Central memory CD8-positive, alpha-beta T cell (primary cell): ENCODE data around the gene LINGO1.

ENCODE experiments used
- ATAC-seq: fragments of 150-1000 bp; cut with Tn5 transposase; replicated peaks from 2 replicates; pipeline ENCODE4 v1.10.0; 2022; ENCODE audit warnings: mild to moderate bottlenecking, moderate FRiP score, moderate number of reproducible peaks; ENCODE audit not compliant: poor library complexity, severe bottlenecking; ENCODE audit errors: extremely low read depth
- DNase-seq, 2 donors: peaks; one replicate each; pipeline ENCODE4 v3.0.0; 2021; ENCODE audit warnings: low spot score in 2 of 2
- H3K27ac Mint-ChIP-seq: one replicate; pipeline ENCODE4 v1.8.0; 2022; ENCODE audit warnings: low read depth, mild to moderate bottlenecking, moderate library complexity, mixed read lengths
- H3K27me3 Mint-ChIP-seq: one replicate; pipeline ENCODE4 v1.8.0; 2022; ENCODE audit warnings: mixed read lengths
- H3K36me3 Mint-ChIP-seq: one replicate; pipeline ENCODE4 v1.8.0; 2022; ENCODE audit warnings: mild to moderate bottlenecking, moderate library complexity, mixed read lengths; ENCODE audit not compliant: insufficient read depth
- H3K4me1 Mint-ChIP-seq: one replicate; pipeline ENCODE4 v1.8.0; 2022; ENCODE audit warnings: mixed read lengths
- H3K4me3 Mint-ChIP-seq: one replicate; pipeline ENCODE4 v1.8.0; 2022; ENCODE audit warnings: mild to moderate bottlenecking, moderate library complexity, mixed read lengths
- H3K9me3 Mint-ChIP-seq: one replicate; pipeline ENCODE4 v1.8.0; 2022; ENCODE audit warnings: mixed read lengths

Gene LINGO1, protein sequence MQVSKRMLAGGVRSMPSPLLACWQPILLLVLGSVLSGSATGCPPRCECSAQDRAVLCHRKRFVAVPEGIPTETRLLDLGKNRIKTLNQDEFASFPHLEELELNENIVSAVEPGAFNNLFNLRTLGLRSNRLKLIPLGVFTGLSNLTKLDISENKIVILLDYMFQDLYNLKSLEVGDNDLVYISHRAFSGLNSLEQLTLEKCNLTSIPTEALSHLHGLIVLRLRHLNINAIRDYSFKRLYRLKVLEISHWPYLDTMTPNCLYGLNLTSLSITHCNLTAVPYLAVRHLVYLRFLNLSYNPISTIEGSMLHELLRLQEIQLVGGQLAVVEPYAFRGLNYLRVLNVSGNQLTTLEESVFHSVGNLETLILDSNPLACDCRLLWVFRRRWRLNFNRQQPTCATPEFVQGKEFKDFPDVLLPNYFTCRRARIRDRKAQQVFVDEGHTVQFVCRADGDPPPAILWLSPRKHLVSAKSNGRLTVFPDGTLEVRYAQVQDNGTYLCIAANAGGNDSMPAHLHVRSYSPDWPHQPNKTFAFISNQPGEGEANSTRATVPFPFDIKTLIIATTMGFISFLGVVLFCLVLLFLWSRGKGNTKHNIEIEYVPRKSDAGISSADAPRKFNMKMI

DNA sequence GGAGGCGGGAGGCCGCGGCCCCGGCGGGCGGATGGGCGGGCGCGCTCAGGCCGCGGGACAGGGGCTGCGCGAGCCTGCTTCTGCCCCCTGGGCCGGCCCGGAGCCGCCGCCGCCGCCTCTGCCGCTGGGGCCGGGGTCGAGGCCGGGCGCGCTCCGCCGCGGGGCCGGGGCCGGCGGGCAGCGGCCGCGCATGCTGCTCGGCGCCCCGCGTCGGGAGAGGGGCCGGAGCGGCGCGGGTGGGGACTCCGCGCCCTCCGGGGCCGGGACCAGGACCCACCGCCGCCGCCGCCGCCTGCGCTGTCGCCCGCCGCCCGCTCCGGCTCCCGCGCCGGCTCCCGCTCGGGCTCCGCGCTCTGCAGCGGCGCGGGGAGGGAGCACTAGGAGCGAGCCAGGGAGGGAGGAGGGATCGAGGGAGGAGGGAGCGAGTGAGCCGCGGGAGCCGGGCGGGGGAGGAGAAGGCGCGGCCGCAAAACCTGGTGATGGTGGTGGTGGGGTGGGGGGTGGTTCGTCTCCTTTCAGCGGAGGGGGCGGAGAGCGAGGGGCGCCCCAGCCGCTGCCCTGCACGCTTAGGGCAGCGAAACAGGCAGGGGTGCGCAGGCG lies at the start of gene LINGO1:
TSS of gene LINGO1 (minus strand) at position 379 of the 600 bp plus-strand sequence. CDS start 597 bp downstream, outside the sequence.
- ATAC-seq (no peak), DNase-seq (no peak)
- H3K27me3 Mint-ChIP-seq = peaks cover 59% of the 10 kb centered on the region
- peak within 1 kb of the TSS; percentile 64 for H3K4me3 Mint-ChIP-seq
- no peak within 1 kb of the TSS for H3K27ac Mint-ChIP-seq
- H3K9me3 Mint-ChIP-seq = no peaks in the 10 kb centered on the region
- H3K36me3 Mint-ChIP-seq = peaks cover 5% of the 10 kb centered on the region
- peaks cover 12% of the 10 kb centered on the region for H3K4me1 Mint-ChIP-seq

GRCh38 chr15:77681362-77681761 lies 48.6 kb upstream of the LINGO1 start:
- peaks cover 69% of the 10 kb centered on the region for H3K27me3 Mint-ChIP-seq
- DNase-seq (no peak), ATAC-seq (no peak)
- no peak overlapping the region for H3K27ac Mint-ChIP-seq
- H3K9me3 Mint-ChIP-seq = no peaks in the 10 kb centered on the region
- H3K4me1 Mint-ChIP-seq = no peaks in the 10 kb centered on the region
- no peak overlapping the region for H3K4me3 Mint-ChIP-seq
- H3K36me3 Mint-ChIP-seq = no peaks in the 10 kb centered on the region

GRCh38 chr15:77676569-77677375 lies 44.1 kb upstream of the LINGO1 start:
- Mint-ChIP-seq H3K27me3 (peaks cover 40% of the 10 kb centered on the region), H3K36me3 (no peaks in the 10 kb centered on the region), H3K27ac (no peak overlapping the region), H3K9me3 (no peaks in the 10 kb centered on the region), H3K4me1 (no peaks in the 10 kb centered on the region), H3K4me3 (no peak overlapping the region)
- DNase-seq (no peak), ATAC-seq (no peak)

DNA sequence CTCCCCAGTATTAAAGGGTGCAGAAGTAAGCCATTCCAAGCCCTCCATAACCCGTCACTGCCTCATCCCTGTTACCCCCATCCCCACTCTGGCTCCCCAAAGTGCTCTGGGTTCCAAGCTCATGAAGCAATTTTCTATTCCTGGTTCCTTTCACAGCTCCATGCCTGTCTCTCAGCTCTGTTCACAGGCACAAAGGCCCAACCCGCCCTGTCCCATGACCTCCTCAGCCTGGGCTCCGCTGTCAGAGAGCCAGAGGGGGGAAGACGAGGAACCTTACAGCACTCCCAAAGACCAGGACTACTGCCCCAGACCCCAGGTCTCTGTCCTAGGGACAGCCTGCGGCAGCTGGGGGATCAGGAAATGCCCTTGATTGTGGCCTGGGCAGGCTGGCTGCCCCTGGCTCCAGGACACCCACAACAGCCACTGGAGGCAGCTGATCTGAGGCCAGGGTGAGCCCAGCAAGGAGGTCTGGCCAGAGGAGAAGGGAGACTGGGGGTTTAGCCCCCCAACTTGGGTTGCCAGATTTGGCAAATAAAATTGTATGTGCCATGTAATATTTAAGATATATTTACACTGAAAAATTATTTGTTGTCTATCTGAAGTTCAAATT lies 43.2 kb upstream of the LINGO1 start:
- Mint-ChIP-seq H3K36me3 (no peaks in the 10 kb centered on the region), H3K27me3 (peaks cover 35% of the 10 kb centered on the region), H3K4me1 (no peaks in the 10 kb centered on the region), H3K27ac (no peak overlapping the region), H3K4me3 (no peak overlapping the region), H3K9me3 (no peaks in the 10 kb centered on the region)
- DNase-seq (no peak), ATAC-seq (no peak)

DNA sequence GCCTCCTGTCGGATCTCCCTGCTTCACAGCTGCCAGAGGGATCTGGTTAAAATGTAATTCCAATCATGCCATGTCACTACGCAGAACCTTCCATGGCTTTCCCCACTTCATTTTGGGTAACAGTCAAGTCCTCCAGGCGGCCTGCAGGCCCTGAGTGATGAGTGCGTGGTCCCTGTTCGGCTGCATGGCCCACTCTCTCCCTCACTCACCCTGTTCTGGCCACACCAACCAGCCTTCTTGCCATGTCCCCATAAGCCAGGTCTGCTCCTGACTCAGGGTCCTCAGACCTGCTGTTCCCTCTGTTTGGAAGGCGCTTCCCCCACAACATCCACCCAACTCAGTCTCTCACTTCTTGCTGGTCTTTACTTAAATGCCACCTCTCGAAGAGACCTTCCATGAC lies 41.6 kb upstream of the LINGO1 start:
- no peak overlapping the region for H3K4me3 Mint-ChIP-seq
- DNase-seq (no peak), ATAC-seq (no peak)
- H3K4me1 Mint-ChIP-seq = no peaks in the 10 kb centered on the region
- no peaks in the 10 kb centered on the region for H3K9me3 Mint-ChIP-seq
- H3K36me3 Mint-ChIP-seq = no peaks in the 10 kb centered on the region
- no peak overlapping the region for H3K27ac Mint-ChIP-seq
- peaks cover 34% of the 10 kb centered on the region for H3K27me3 Mint-ChIP-seq

DNA sequence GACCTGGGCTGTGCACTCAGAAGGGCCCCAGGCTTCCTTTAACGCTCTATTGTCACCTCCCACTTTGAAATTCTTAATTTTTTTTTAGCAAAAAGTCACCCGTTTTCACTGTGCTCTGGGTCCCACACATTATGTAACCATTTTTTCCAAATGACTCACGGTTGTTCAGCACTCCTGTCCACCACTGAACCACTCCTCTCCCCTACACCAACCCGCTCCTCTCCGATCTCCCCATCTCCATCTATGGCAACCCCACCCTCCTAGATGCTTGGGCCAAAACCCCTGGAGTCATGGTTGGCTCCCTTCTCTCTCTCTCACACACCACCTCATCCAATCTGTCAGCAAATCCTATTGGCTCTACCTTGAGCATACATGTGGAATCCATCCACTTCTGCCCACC lies 41.2 kb upstream of the LINGO1 start:
- no peaks in the 10 kb centered on the region for H3K9me3 Mint-ChIP-seq

GRCh38 chr15:77672135-77672534 lies 39.4 kb upstream of the LINGO1 start:
- Mint-ChIP-seq H3K4me3 (no peak overlapping the region), H3K27ac (no peak overlapping the region), H3K36me3 (no peaks in the 10 kb centered on the region), H3K4me1 (no peaks in the 10 kb centered on the region), H3K9me3 (no peaks in the 10 kb centered on the region), H3K27me3 (peaks cover 37% of the 10 kb centered on the region)
- ATAC-seq (no peak), DNase-seq (no peak)

More for the DNA sequence above, 41.2 kb upstream of the LINGO1 start:
- ATAC-seq = no peak
- no peak overlapping the region for H3K27ac Mint-ChIP-seq
- no peak for DNase-seq
- H3K36me3 Mint-ChIP-seq = no peaks in the 10 kb centered on the region
- H3K27me3 Mint-ChIP-seq = peaks cover 36% of the 10 kb centered on the region
- H3K4me1 Mint-ChIP-seq = no peaks in the 10 kb centered on the region
- H3K4me3 Mint-ChIP-seq = no peak overlapping the region

DNA sequence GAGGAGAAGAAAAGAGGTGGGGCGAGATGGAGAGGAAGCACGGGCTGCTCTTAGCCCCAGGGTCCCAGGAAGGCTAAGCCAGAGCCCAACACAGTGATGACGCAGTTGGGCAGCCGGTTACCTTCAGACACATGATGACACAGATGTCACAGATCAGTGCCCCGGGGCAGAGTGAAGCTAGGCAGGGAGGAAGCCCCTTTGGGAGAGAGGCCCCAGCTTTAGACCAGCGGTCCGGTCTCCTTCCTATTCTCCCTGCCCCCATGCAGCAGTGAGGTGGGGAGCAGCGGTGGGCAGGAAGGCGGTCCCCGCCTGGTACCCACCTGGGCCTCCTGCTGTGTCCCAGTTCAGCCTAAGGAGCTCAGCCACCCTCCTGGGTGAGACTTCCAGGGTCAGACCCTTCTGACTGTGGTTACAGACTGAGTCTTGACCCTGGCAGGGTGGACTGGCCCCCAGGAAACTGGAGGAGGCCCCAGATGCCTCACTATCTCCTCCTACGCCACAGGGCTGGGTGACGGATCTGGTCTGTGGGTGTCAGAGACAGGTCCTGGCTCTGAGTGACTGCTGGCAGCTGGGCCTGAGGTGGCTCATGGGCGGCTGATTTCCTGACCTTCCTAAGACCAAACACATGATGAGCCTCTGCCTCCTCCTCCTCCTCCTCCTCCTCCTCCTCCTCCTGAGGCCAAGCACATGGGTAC lies 38.8 kb upstream of the LINGO1 start:
- no peak overlapping the region for H3K27ac Mint-ChIP-seq
- H3K36me3 Mint-ChIP-seq = no peaks in the 10 kb centered on the region
- H3K27me3 Mint-ChIP-seq = peaks cover 40% of the 10 kb centered on the region
- DNase-seq (no peak), ATAC-seq (no peak)
- H3K4me1 Mint-ChIP-seq = no peaks in the 10 kb centered on the region
- H3K4me3 Mint-ChIP-seq = no peak overlapping the region
- H3K9me3 Mint-ChIP-seq = no peaks in the 10 kb centered on the region

DNA sequence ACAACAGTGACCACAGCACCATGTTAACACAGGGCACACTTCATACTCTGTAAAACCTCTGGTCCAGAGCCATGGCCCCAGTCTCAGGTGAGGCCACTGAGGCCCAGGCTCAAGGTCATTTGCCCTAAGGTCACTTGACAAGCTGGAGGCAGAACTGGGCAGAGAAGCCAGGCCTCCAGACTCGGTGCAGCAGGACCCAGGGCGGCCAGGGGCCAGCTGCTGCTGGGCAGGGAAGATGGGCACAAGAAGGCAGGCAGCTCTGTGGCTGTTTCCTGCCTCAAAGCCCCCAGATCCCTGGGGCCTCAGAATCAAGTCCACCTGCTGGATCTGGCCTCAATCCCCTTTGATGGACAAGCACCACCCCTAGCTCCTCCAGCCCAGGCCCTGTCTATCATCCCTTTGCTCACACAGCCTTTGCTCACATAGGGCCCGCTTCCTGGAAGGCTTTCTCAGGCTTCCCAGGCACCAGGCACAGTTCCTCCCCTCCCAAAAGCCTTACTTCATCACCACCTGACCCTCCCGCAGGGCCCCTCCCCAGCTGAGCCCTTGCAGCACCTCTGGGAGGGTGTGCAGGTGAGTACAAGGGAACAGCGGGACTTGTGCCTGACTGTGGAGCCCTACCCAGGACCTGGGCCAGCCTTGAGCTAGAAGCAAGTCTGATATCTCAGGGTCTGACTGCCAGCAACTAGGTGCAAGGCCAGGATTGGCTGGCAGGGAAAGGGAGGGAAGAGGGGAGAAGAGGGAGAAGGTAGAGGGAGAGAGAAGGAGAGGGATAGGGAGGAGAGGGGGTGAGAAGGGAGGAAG lies 38.0 kb upstream of the LINGO1 start:
- ATAC-seq (no peak), DNase-seq (no peak)
- H3K27me3 Mint-ChIP-seq = peaks cover 48% of the 10 kb centered on the region
- no peaks in the 10 kb centered on the region for H3K9me3 Mint-ChIP-seq
- H3K27ac Mint-ChIP-seq = no peak overlapping the region
- no peak overlapping the region for H3K4me3 Mint-ChIP-seq
- no peaks in the 10 kb centered on the region for H3K4me1 Mint-ChIP-seq
- H3K36me3 Mint-ChIP-seq = no peaks in the 10 kb centered on the region

DNA sequence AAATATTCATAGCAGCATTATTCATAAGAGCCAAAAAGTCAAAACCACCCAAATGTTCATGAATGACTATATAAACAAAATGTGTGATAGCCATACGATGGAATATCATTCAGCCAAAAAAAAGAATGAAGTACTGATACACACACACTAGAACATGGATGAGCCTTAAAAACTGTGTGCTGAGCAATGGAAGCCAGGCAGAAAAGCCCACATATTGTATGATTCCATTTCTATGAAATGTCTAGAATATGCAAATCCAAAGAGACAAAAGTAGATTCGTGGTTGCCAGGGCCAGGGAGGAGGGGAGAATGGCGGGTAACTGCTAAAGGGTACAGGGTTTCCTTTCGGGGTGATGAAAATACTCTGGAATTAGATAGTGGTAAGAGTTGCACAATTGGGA lies 37.2 kb upstream of the LINGO1 start:
- H3K27me3 Mint-ChIP-seq = peaks cover 52% of the 10 kb centered on the region
- DNase-seq = no peak
- no peak overlapping the region for H3K4me3 Mint-ChIP-seq

More for the DNA sequence above, 37.2 kb upstream of the LINGO1 start:
- Mint-ChIP-seq H3K9me3 (no peaks in the 10 kb centered on the region), H3K36me3 (no peaks in the 10 kb centered on the region), H3K27ac (no peak overlapping the region), H3K4me1 (no peaks in the 10 kb centered on the region)
- no peak for ATAC-seq
